SIG-M5 treated with dmso at 0.1 percent for 504 hours (cell line): ENCODE data around the gene RFTN1.

ENCODE experiments used
- DNase-seq: peaks from one replicate; lab custom pipeline; 2025; ENCODE audit not compliant: unreplicated experiment; lab: John Stamatoyannopoulos, UW

RFTN1 gene

GRCh38 chr3:16412192-16412800 is 101.2 kb downstream of the RFTN1 start:
- DNase-seq: no peak

- no peak for DNase-seq
Measured at GRCh38 chr3:16411441-16411840, 102.1 kb downstream of the RFTN1 start.

DNA sequence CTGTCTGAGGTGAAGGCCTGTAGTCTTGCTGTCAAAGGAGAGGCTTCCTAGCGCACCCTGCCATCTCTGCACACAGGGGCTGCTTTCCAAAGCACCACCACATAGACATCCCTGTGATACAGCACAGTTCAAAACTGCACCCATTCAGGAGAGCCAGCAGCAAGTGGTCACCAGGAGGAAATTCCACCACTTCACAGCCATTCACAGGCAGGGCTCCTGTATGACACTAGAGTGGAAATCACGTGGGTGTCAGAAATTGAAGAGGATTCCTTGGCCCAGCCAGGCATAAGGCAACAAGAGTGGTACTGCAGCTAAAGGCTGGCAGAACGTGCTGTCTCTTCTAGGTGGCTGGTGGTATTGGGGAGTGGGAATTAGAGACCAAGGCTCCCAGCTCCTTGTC is 102.8 kb downstream of the RFTN1 start:
- no peak for DNase-seq

DNA sequence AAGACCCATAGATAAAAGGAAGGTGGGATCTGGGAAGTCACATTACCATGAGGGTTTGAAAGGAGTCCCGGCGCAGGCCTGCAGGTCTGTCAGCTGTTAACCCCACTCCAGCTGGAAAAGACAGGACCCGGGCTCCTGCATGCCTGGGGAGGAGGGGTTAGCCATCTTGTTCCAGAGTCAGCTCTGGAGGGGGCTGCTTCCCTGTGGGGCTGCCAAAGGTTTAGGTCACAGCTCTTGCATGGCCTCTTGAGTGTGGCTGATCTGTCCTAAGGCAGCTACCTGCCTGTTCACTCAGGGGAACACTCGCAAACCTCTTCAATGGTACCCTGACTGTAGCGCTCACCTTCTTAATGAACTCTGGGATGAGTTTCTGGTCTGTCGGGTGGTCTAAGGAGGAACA is 104.5 kb downstream of the RFTN1 start:
- no peak for DNase-seq

GRCh38 chr3:16407366-16407765 is 106.1 kb downstream of the RFTN1 start:
- no peak for DNase-seq

DNA sequence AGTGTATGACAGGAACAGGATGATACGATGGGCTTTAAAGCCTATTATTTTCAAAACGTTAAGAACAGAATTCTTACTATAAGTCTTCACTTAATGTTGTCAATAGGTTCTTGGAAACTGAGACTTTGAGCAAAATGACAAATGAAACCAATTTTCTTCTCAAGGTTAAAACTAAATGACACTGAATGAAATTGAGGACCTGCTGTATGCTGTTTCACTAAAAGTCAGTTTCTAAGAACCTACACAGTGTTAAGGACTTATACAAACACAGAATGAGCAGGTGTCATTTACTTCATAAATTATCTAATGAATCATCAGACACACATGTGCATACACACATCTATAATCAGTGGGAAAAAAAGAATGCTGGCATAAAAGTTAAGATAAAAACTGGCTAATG is 106.9 kb downstream of the RFTN1 start:
- no peak for DNase-seq

DNA sequence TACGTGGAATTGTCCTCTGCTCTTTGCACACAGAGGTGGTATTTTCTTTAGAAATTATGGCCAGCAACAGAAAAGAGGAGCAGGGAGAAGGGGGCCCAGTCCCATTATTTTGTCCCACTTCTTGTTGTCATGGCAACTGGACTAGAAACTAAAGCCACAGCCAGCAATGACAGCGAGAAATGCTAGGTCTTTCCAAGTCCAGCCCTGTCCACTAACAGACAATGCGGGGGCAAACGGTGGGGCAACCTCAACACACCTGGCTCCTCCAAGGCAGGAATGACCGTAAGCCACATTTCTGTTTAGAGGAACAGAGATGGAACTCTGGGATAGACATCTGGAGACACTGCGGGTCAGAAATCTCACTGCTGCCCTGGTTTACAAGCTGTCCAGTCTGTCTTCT is 107.3 kb downstream of the RFTN1 start:
- no peak for DNase-seq

GRCh38 chr3:16404349-16404895 is 109.1 kb downstream of the RFTN1 start:
- no peak for DNase-seq

GRCh38 chr3:16402451-16402850 is 111.0 kb downstream of the RFTN1 start:
- no peak for DNase-seq

GRCh38 chr3:16401273-16401672 is 112.2 kb downstream of the RFTN1 start:
- DNase-seq: no peak

- DNase-seq: no peak
Measured at GRCh38 chr3:16400106-16400931, 113.2 kb downstream of the RFTN1 start.

- DNase-seq: no peak
Measured at GRCh38 chr3:16399473-16399872, 114.0 kb downstream of the RFTN1 start.

- no peak for DNase-seq
Measured at GRCh38 chr3:16398648-16399047, 114.9 kb downstream of the RFTN1 start.

GRCh38 chr3:16396202-16396601 is 117.3 kb downstream of the RFTN1 start:
- no peak for DNase-seq

DNA sequence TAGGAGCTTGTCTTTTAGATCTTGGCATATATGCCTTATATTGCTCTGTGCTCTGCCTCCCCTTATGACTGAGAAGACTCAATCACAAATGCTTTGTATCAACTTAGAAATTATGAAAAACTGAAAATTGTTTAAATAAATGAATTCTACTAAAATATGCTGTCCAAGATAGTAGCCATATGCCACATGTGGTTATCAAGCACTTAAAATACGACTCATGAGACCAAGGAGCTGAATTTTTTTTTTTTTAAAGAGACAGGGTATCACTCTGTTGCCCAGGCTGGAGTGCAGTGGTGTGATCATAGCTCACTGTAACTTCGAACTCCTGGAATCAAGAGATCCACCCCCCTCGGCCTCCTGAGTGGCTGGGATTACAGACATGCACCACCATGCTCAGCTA is 118.3 kb downstream of the RFTN1 start:
- no peak for DNase-seq

GRCh38 chr3:16394639-16395038 is 118.9 kb downstream of the RFTN1 start:
- DNase-seq: no peak

- no peak for DNase-seq
Measured at GRCh38 chr3:16392717-16393116, 120.8 kb downstream of the RFTN1 start.

- no peak for DNase-seq
Measured at GRCh38 chr3:16392065-16392464, 121.4 kb downstream of the RFTN1 start.

GRCh38 chr3:16390581-16390980 is 122.9 kb downstream of the RFTN1 start:
- DNase-seq: no peak

DNA sequence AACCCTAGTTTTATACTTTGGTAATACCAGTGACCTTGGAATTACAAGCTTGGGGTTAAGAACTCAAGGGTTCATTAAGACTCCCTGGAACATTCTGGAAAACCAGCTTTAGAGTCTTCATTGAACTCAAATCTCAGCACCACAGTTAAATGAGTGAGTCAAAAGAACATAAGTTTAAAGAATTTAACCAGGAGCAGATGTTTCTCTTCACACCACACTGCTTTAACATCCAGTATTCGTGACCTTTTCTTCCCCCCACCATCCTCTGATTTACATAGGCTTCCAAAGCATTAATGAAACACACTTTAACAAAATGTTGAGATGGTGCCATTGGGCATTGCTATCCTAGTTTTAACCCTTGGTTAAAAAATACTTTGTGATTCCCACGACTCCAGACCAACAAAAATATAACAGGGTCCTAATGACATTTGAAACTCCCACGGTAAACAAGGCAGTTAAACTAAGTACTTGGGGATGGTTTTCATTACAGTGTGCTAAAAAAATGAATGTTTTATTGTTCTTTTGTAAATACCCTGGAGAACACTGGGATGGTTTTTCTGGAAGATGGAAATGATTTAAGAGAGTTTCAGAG is 124.6 kb downstream of the RFTN1 start:
- no peak for DNase-seq

- DNase-seq: no peak
Measured at GRCh38 chr3:16386561-16386960, 126.9 kb downstream of the RFTN1 start.

DNA sequence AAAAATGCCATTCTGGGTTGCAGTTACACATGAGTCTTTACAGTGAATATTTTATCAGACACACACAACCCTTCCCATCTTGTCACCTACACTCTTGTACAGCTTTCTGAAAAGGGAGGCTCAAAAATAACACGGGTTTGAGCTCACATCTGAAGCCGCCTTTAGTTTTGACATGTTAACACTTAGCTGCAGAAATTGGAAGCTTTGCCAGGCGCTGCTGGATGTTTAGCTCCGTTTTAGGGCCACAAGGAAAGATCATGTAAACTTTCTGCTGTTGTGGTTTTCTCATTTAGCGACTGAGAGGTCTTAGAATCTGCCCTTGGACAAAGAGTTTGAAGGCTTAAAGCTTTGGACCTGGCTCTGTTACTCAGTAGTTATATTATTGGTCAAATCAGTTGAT is 128.3 kb downstream of the RFTN1 start:
- DNase-seq: no peak
